AG08395 (cell line): ENCODE results near the gene SCO1.

Experiments used
- DNase-seq: peaks from one replicate; pipeline ENCODE4 v3.0.0; 2012; ENCODE audit warnings: mixed read lengths, low spot score

The SCO1 gene

DNA sequence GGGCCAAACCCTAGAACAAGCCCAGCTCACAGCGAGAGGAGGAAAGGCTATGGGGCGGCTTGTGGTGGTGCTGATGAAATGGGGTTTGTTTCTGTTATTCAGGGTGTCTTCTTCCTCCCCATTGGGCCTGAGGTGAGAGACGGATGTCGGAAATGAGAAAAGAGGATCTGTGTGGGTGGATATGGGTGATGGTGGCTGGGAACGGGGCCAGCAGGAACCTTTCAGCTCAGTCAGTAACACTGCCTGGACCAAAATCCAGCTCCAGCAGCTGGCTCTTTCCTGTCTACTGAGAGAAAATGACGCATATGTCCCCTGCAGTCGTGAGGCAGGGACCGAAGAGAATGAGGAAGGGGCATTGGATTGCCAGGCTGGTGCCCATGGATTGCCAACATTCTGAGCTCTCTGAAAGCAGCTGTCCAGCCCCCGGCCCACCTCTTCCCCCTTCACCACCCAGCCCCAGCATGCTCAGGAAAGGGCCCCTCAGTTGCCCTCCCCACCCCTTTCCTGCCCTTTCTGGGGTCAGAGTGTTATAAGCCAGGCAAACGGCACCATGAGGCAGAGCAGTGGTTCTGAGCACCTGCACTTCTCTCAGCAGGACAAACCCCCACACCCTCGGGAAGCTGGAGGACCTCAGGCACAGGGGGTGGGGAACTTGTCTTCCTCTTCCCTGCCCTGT, 44.2 kb downstream of the SCO1 start:
- DNase-seq: no peak

DNA sequence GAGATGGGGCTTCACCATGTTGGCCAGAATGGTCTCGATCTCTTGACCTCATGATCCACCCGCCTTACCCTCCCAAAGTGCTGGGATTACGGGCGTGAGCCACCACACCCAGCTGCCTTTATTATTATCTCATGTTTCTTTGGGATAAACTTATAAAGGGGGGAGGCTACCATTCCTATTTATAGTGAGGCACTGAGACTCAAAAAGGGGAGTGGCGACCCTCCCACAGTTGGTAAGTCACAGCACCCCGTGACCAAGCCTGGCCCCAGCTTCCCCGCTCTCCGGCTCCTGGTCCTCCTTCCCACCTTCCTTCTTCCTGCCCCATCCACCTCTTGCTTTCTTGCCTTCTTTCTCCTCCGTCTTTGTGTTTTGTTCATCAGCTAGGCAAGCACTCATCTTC, 45.4 kb downstream of the SCO1 start:
- DNase-seq: no peak

DNA sequence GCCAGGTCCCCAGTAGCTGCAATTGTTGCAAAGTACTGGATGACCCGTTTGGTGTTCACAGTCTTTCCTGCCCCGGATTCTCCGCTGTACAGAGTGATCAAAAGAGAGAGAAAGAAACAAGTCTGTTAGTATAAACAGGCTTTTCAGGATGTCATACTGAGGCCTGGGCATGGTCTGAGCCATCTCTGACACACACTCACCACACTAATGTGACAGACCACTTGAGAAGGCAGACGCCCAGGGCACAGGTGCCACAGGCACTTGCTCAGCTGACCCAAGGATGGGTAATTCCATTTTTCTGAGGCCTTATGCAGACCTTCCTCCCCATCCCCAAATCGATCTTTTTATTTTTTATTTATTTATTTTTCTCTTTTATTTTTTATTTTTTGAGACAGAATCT, 47.7 kb downstream of the SCO1 start:
- DNase-seq: no peak

DNA sequence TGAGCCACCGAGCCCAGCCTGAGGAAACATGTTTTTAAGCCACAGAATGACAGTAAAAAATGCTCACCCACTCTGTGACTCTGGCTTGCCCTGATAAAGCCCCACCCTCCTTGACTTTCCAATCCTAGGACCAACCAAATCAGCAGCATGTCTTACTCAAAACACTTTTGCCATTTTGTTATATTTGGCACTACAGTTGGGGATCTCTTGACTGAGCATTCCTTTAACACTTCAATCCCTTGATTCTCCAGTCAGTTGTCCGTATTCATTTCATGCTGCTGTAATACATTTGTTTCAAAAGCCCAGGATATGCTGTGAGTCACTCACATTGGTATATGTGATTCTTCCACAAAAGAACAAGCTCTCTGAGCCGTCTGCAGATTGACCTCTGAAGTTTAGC, 48.4 kb downstream of the SCO1 start:
- DNase-seq: no peak

DNA sequence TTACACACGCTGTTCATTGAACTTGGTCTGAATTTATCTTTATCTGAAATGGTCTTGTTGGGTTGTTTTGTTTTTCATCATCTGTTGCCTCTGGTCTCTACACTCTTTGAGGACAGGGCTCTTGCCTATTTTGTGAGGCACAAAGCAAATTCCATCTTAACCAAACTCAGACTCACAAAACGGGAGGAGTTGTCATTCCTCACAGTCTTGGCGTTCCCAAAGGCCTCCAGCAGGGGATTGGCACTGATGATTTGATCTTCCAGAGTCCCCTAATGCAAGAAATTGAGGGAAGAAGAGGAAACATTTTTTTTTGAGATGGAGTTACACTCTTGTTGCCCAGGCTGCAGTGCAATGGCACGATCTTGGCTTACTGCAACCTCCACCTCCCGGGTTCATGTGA, 49.0 kb downstream of the SCO1 start:
- no peak for DNase-seq

DNA sequence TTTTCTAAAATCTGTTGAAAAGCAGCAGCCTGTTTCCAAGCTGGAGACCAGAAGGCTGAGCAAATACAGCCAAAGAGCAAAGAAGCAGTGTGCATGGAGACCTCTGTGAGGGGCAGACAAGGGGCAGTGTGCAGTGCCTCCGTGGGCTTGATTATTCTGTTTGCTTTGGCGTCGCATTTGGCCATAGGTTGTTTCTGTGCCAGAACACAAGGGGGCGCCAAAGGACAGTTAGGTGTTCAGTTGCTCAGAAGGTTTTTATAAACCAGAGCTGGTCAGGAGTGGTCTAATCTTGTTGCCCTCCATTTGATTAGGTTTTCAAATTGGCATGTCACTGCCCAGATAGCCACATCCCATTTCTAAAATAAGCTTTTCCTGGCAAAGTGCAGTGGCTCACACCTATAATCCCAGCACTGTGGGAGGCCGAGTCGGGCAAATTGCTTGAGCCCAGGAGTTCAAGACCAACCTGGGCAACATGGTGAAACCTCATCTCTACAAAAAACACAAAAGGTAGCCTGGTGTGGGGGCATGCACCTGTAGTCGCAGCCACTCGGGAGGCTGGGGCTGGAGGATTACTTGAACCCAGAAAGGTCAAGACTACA, 50.8 kb downstream of the SCO1 start:
- DNase-seq: peak; percentile 72

DNA sequence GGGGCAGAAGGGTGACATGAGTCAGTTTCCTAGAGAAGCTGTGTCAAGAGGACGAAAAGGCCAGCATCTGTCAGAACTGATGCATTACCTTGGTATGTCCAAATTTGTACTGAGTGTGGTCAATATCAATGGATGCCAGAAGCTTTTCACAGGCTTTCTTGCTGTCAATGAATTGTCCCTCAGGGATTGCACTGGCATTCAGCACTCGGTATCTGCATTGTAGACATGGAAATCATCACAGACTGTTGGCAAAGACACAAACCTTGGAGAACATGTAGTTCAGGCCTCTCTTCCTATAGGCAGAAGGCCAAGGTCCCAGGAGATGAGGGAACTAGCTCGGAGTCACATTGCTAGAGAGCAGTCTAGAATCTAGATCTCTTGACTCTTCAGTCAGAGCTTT, 56.9 kb downstream of the SCO1 start:
- DNase-seq: peak; percentile 13

DNA sequence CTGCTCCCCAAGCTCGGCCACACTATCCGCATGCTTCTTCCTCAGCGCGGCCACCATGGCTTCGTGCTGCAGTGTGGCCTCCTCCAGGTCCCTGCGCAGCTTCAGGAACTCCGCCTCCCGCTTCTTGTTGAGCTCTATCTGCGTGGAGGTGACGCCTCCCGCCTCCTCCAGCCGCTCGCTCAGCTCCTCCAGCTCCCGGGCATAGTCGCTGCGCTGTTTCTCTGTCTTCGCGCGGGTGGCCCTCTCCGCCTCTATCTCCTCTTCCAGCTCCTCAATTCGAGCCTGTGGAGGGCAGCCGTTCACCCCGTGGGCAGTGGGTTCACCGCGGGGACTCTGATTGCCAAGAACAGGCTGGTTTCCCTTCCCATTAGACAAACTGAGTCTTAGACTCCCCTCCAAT, 59.2 kb downstream of the SCO1 start:
- DNase-seq: no peak

DNA sequence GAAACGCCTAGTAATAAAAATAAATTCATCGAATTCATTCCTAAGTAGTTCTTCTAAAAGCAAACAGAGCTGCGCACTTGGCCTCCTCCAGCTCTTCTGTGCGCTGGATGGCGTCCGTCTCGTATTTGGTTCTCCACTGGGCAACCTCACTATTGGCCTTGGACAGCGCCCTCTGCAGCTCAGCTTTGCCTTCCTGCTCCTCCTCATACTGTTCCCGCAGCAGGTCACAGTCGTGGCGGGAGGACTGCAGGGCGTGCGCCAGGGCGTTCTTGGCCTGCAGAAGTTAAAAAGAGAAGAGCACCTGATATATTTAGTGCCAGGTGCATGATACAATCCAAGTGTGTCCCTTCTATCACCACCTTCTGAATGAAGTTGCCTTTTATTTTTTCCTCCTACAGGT, 62.0 kb downstream of the SCO1 start:
- no peak for DNase-seq

DNA sequence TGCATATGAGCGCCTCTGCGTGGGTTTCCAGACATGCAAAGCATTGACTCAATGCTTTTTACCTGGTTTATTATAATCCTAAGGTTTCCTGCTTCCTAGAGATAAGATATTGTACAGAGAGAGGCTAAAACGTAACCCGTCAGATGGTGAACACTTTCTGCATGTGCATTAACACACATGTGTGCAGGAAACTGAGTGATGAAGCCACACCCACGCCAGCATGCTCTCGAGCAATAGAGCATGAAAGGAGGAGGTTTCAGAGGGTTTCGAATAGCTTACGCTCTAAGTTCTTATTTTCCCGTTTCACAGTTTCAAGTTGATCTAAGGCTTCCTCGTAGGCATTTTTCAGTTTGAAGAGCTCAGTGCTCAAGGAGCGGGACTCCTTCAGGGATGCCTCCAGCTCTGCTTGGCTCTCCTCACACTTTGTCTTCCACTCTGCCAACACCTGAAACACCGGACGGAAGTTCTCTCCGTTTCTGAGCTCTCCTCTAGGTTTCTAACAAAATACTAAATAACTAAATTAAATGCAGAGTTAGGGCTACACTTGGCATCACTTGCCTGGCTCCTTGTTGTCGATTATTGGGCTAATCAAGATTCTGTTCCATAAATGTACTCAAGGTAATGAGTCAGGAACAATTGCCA, 63.5 kb downstream of the SCO1 start:
- DNase-seq: no peak

DNA sequence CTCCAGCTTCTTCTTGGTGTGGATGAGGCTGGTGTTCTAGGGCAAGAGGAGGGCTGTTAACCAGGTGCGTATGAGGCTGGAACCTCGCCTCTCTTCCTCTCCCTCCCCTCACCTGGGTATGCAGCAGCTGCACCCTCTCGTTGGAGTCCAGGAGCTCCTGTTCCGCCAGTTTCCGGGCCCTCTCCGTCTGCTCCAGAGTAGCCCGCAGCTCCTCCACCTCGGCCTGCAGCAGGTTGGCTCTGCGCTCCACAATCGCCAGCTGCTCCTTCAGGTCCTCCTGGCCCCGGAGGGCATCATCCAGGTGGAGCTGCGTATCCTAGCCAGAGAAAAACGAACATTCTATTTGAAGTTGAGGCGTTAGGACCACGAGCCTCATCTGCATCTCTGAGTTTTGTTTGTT, 65.6 kb downstream of the SCO1 start:
- DNase-seq: no peak

DNA sequence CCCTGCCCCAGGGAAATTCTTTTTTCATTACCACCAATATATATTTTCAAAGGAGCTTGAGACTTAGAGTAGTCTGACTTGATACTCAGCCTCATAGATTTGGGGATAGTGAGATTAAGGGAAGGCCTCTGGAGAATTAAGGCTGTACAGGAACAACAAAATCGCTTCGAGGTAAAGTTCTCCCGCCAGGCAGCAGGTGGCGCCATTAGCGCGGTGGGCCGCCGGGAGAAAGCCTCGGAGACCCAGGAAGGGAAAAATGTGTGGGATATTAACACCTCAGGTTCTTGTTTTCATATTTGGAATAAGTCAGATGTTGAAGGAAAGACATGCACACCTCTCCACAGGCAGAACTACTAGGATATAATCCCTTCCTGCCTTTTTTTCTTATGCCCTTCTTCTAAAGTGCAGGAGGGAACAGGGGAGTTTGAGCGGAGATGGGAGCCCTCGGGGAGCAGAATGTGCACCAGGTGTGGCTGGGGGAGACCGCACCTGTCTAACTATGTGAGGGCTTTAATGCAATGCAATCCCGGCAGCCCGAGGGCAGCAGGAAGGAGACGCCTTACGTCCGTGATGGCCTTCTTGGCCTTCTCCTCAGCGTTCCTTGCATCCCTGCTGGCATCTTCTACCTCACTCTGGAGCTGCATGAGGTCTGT, 66.2 kb downstream of the SCO1 start:
- DNase-seq: peak; percentile 57

DNA sequence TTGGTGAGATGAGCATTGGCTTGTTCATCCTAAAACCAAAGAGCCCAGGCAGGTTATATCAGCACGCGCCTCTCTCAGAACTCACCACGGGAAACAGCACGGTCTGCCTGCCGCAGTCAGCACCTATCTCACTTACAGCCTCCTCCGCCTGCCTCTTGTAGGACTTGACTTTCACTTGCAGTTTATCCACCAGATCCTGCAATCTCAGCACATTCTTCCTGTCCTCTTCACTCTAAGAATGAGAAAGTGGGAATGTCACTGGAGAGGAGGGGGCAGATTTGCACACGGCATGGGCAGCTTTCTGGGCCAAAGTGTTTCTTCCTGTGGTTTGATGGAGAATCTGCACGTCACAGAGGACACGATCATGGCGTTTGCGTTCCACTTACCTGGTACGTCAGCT, 67.6 kb downstream of the SCO1 start:
- DNase-seq: no peak

DNA sequence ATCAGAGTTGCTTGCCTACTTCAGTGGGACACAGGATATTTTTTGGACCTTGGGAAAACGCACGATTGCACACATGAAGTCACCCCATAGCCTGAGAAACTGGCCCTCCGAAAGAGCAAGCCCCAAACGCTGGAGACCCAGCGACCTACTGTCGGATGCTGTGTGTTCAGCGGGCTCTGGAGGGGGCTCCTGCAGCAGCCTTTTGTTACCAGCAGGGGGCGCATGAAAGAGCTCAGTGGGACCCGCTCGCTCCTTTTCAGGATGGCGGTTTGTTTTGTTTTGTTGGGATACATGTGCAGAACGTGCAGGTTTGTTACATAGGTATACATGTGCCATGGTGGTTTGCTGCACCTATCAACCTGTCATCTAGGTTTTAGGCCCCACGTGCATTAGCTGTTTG, 68.6 kb downstream of the SCO1 start:
- DNase-seq: no peak

DNA sequence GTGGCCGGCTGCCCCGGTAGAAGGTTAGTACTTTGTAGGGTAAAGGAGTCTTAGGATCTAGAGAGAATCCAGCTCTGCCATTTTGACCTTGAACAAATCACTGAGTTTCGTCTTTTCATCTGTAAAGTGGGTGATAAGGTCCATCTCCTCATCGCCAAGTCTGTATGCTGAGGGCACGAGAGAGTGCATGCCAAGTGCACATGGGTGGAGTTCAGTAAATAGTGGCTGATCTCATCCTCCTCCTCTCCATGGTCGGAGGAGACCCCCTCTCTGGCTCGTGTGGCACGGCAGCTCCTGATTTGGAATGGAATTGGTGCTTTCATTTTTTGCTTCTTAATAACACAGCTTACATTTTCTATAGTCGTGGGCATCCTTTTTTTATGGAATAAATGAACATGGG, 70.9 kb downstream of the SCO1 start:
- DNase-seq: no peak

DNA sequence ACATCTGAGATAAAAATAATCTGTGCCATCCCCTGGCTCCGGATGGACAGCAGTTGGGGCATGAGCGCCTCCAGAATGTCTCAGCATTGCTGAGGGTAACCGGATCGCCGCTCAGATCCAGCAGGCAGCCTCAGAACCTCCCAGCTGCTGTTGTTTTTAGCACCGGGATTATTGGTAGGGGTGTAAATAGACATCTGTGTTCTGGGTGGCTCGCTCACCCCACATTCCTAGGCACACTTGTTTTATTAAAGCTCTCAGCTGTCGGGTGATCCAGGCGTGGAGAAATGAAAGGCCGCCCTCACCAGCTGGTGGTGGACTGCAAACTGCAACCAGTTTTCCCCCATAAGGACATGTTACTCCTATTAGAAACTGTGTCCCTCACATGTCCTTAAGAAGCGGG, 72.4 kb downstream of the SCO1 start:
- DNase-seq: no peak

DNA sequence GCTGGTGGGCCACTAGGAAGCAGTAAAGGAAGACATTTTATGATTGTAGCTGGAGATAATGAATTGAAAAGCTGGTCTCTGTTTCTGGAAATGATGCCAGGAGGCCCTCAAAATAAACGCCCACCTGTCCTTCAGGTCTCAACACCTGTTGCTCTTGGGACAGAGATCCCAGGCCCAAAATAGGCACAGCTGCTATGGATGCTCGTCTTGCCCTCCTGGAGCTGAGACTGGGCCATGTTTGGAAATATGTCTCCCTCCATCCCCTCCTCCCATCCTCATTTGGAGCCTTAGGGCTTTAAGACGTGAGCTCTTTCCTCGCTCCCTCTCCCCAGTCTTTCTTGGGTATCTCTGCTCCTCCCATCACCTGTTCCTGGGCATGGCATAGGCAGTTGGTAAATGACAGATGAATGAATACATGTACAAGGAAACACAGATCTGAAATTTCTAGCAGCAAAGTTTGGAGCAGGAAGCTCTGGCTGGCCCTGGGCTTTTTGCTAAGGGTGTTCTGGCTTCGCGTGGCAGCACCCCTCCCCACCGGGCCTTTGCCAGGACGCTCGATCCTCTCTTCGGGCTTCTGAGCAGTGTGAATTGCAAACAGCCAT, 73.5 kb downstream of the SCO1 start:
- no peak for DNase-seq

DNA sequence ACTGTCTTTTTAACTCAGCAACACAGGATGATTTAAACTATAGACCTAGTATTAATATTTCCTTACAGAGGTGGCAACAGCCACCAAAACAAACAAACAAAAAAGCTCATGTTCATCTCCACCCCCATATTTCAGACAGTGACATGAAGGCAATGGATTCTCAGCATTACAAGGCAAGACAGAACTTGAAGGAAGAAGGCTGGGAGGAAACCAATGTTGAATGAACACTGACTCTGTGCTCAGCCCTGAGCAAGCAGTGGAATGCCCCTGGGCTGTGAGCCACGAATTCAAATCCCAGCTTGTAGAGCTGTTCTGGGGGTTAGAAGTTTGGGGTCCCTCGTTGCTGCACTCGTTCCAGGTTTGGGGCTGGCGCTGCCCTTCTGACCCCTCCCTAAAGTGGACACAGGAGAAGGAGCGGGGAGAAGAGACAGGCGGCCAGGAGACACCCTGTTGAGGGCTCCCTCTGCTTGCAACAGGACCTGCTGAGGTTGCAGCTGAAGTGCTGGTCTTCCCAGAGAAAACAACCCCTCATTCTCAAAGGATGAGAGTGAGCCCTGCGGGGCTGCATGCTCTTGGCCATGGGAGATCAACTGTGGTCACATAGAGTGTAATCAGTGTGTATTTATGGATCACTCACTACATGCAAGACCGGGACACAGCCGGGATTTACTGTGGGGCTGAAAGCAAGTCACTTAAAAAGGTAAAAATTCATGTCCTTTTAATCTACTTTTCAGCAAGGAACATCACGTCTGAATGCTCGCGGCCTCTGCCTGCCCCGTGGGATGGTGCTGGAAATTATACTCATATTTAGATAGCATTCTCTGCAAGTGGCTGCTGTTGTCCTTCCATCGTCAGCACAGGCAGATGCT, 74.5 kb downstream of the SCO1 start:
- no peak for DNase-seq
